Activated T-helper 9 cell treated with anti-CD3 and anti-CD28 coated beads, Interleukin-2, amount 50 U/mL, for 16 hours (primary cell): ENCODE measurements around the gene ACBD6.

Experiments used
- DNase-seq: peaks from one replicate; pipeline ENCODE4 v3.0.0-alpha.2; 2020; ENCODE audit warnings: low read depth

The ACBD6 gene

GRCh38 chr1:180256341-180257027 is 245.9 kb downstream of the ACBD6 start:
- no peak for DNase-seq

- no peak for DNase-seq
These were observed 246.6 kb downstream of the ACBD6 start for GRCh38 chr1:180255536-180256340.

- DNase-seq: no peak
These were observed 247.5 kb downstream of the ACBD6 start for GRCh38 chr1:180254854-180255253.

GRCh38 chr1:180254496-180254819 is 247.9 kb downstream of the ACBD6 start:
- DNase-seq: no peak

- DNase-seq: no peak
These were observed 248.5 kb downstream of the ACBD6 start for GRCh38 chr1:180253585-180254495.

- DNase-seq: peak; percentile 37
These were observed 249.5 kb downstream of the ACBD6 start for GRCh38 chr1:180252638-180253536.

- no peak for DNase-seq
These were observed 250.7 kb downstream of the ACBD6 start for GRCh38 chr1:180251526-180252305.

GRCh38 chr1:180250883-180251509 is 251.4 kb downstream of the ACBD6 start:
- no peak for DNase-seq

- DNase-seq: no peak
These were observed 251.9 kb downstream of the ACBD6 start for GRCh38 chr1:180250499-180250770.

- no peak for DNase-seq
These were observed 252.5 kb downstream of the ACBD6 start for GRCh38 chr1:180249725-180250498.

- no peak for DNase-seq
These were observed 253.4 kb downstream of the ACBD6 start for GRCh38 chr1:180248731-180249681.

- DNase-seq: no peak
These were observed 254.2 kb downstream of the ACBD6 start for GRCh38 chr1:180248176-180248575.

- no peak for DNase-seq
These were observed 254.8 kb downstream of the ACBD6 start for GRCh38 chr1:180247580-180247979.

- DNase-seq: no peak
These were observed 255.3 kb downstream of the ACBD6 start for GRCh38 chr1:180247061-180247460.

- DNase-seq: no peak
These were observed 255.8 kb downstream of the ACBD6 start for GRCh38 chr1:180246579-180246978.

GRCh38 chr1:180244840-180245239 is 257.5 kb downstream of the ACBD6 start:
- DNase-seq: no peak

- no peak for DNase-seq
These were observed 258.7 kb downstream of the ACBD6 start for GRCh38 chr1:180243517-180244221.
